ENCODE results near the gene SWSAP1.
A peak's percentile ranks its signal among the peaks of the same experiment; 100 is the strongest.

Gene SWSAP1

GRCh38 chr19:11364935-11365334, 9.5 kb upstream of the SWSAP1 start:
- no peak for TF ChIP-seq CTCF (IDR thresholded peaks at IDR 0.05; ENCODE audit: insufficient read depth, missing control alignments)
- DNase-seq (ENCODE audit: insufficient read length, low spot score): no peak
- FAIRE-seq: no peak

- FAIRE-seq (no peak), DNase-seq (ENCODE audit: insufficient read length, low spot score) (no peak)
- TF ChIP-seq CTCF (IDR thresholded peaks at IDR 0.05; ENCODE audit: insufficient read depth, missing control alignments): no peak
Observed at GRCh38 chr19:11365557-11366117, 8.8 kb upstream of the SWSAP1 start.

- TF ChIP-seq CTCF (IDR thresholded peaks at IDR 0.05; ENCODE audit: insufficient read depth, missing control alignments): no peak
- DNase-seq (ENCODE audit: insufficient read length, low spot score): no peak
- FAIRE-seq: no peak
Observed at GRCh38 chr19:11367528-11367927, 6.9 kb upstream of the SWSAP1 start.

- FAIRE-seq (no peak), DNase-seq (ENCODE audit: insufficient read length, low spot score) (no peak)
- TF ChIP-seq CTCF (IDR thresholded peaks at IDR 0.05; ENCODE audit: insufficient read depth, missing control alignments): no peak
Observed at GRCh38 chr19:11370744-11371143, 3.7 kb upstream of the SWSAP1 start.

- DNase-seq (ENCODE audit: insufficient read length, low spot score): peak; percentile 59
- TF ChIP-seq CTCF (IDR thresholded peaks at IDR 0.05; ENCODE audit: insufficient read depth, missing control alignments): no peak
- no peak for FAIRE-seq
Observed at GRCh38 chr19:11373166-11373884, 1.1 kb upstream of the SWSAP1 start.

- FAIRE-seq (no peak), DNase-seq (ENCODE audit: insufficient read length, low spot score) (no peak)
- no peak for TF ChIP-seq CTCF (IDR thresholded peaks at IDR 0.05; ENCODE audit: insufficient read depth, missing control alignments)
Observed at GRCh38 chr19:11373885-11374432, 507 bp upstream of the SWSAP1 start.
